CD1c-positive myeloid dendritic cell (primary cell): ENCODE measurements around the gene STXBP6.

Experiments
- DNase-seq: peaks from one replicate; pipeline ENCODE4 v3.0.0-alpha.2; 2016; ENCODE audit errors: extremely low spot score

The STXBP6 gene

GRCh38 chr14:24887623-24888304 lies 162.2 kb downstream of the STXBP6 start:
- DNase-seq, result no peak

GRCh38 chr14:24885410-24885913 lies 164.5 kb downstream of the STXBP6 start:
- no peak for DNase-seq

GRCh38 chr14:24883576-24883975 lies 166.4 kb downstream of the STXBP6 start:
- DNase-seq, result no peak

- DNase-seq, result no peak
Observed at GRCh38 chr14:24881116-24881893, 168.6 kb downstream of the STXBP6 start.

GRCh38 chr14:24880689-24881088 lies 169.3 kb downstream of the STXBP6 start:
- DNase-seq, result no peak

GRCh38 chr14:24879661-24880386 lies 170.1 kb downstream of the STXBP6 start:
- DNase-seq, result no peak

- no peak for DNase-seq
Observed at GRCh38 chr14:24876996-24877395, 173.0 kb downstream of the STXBP6 start.

GRCh38 chr14:24875991-24876878 lies 173.7 kb downstream of the STXBP6 start:
- peak; percentile 68 for DNase-seq

GRCh38 chr14:24875203-24875838 lies 174.6 kb downstream of the STXBP6 start:
- no peak for DNase-seq

- DNase-seq, result no peak
Observed at GRCh38 chr14:24874514-24875202, 175.3 kb downstream of the STXBP6 start.

- no peak for DNase-seq
Observed at GRCh38 chr14:24873551-24873950, 176.4 kb downstream of the STXBP6 start.

GRCh38 chr14:24870949-24871701 lies 178.8 kb downstream of the STXBP6 start:
- DNase-seq, result no peak

- DNase-seq, result no peak
Observed at GRCh38 chr14:24868389-24868788, 181.6 kb downstream of the STXBP6 start.

GRCh38 chr14:24866067-24866639 lies 183.8 kb downstream of the STXBP6 start:
- no peak for DNase-seq

GRCh38 chr14:24863968-24864684 lies 185.8 kb downstream of the STXBP6 start:
- DNase-seq, result no peak

GRCh38 chr14:24861083-24861630 lies 188.8 kb downstream of the STXBP6 start:
- no peak for DNase-seq

GRCh38 chr14:24859559-24859958 lies 190.4 kb downstream of the STXBP6 start:
- DNase-seq, result no peak

- no peak for DNase-seq
Observed at GRCh38 chr14:24858684-24859083, 191.3 kb downstream of the STXBP6 start.
